Mesenchymal stem cell (in vitro differentiated cells and primary cell): ENCODE measurements around the gene PRMT1.

Source experiments
- DNase-seq: peaks from one replicate; pipeline ENCODE4 v3.0.0-alpha.2; 2013
- H2AFZ ChIP-seq: one replicate; pipeline ENCODE4 v1.6.1; 2013; ENCODE audit warnings: low read depth, mild to moderate bottlenecking, control low read depth, inconsistent platforms, low read length, moderate library complexity
- H2AK5ac ChIP-seq: 2 replicates; pipeline ENCODE4 v1.6.1; 2013; ENCODE audit warnings: low read length, moderate library complexity, mild to moderate bottlenecking, inconsistent platforms; ENCODE audit not compliant: severe bottlenecking
- H2BK120ac ChIP-seq: one replicate; pipeline ENCODE4 v1.6.1; 2013; ENCODE audit warnings: low read depth, mild to moderate bottlenecking, inconsistent platforms, low read length, moderate library complexity
- H2BK12ac ChIP-seq, 2 experiments: one replicate each; pipeline ENCODE4 v1.6.1; 2013; ENCODE audit warnings: inconsistent platforms in 2 of 2, low read length in 2 of 2, mild to moderate bottlenecking in 2 of 2, moderate library complexity in 2 of 2, control low read depth in 1 of 2
- H2BK15ac ChIP-seq: one replicate; pipeline ENCODE4 v1.6.1; 2013; ENCODE audit warnings: mild to moderate bottlenecking, low read depth, inconsistent platforms; ENCODE audit not compliant: poor library complexity, severe bottlenecking
- H2BK5ac ChIP-seq: 2 replicates; pipeline ENCODE4 v1.6.1; 2013; ENCODE audit warnings: low read depth, mild to moderate bottlenecking, low read length, control low read depth, inconsistent platforms; ENCODE audit not compliant: poor library complexity, severe bottlenecking
- H3K14ac ChIP-seq, 2 experiments: one replicate each; pipeline ENCODE4 v1.6.1; 2013; ENCODE audit warnings: inconsistent platforms in 2 of 2, low read length in 2 of 2, control low read depth in 1 of 2, mild to moderate bottlenecking in 1 of 2, moderate library complexity in 1 of 2
- H3K18ac ChIP-seq, 2 experiments: one replicate each; pipeline ENCODE4 v1.6.1; 2013; ENCODE audit warnings: inconsistent platforms in 2 of 2, low read length in 2 of 2, control low read depth in 1 of 2, low read depth in 1 of 2, mild to moderate bottlenecking in 1 of 2
- H3K23ac ChIP-seq, 2 experiments: one replicate each; pipeline ENCODE4 v1.6.1; 2013; ENCODE audit warnings: inconsistent platforms in 2 of 2, low read length in 2 of 2, mild to moderate bottlenecking in 2 of 2, moderate library complexity in 2 of 2, control low read depth in 1 of 2
- H3K27ac ChIP-seq: 2 replicates; pipeline ENCODE4 v1.5.1; 2013; ENCODE audit warnings: mild to moderate bottlenecking, moderate library complexity, low read length, control low read depth, inconsistent platforms; ENCODE audit not compliant: poor library complexity, severe bottlenecking
- H3K27me3 ChIP-seq, 2 experiments: 2 replicates each; pipeline versions ENCODE4 v1.6.1 to v1.7.0; 2013; ENCODE audit warnings: low read length in 2 of 2, mild to moderate bottlenecking in 2 of 2, moderate library complexity in 2 of 2, control low read depth in 1 of 2, inconsistent platforms in 1 of 2; ENCODE audit not compliant: control insufficient read depth in 1 of 2, insufficient read depth in 1 of 2
- H3K36me3 ChIP-seq, 2 experiments: 2 replicates each; pipeline versions ENCODE4 v1.6.1 to v1.7.0; 2013; ENCODE audit warnings: low read length in 2 of 2, control low read depth in 1 of 2, inconsistent platforms in 1 of 2, low read depth in 1 of 2, mild to moderate bottlenecking in 1 of 2; ENCODE audit not compliant: insufficient read depth in 2 of 2, control insufficient read depth in 1 of 2
- H3K4ac ChIP-seq, 2 experiments: one replicate each; pipeline ENCODE4 v1.6.1; 2013; ENCODE audit warnings: inconsistent platforms in 2 of 2, low read length in 2 of 2, mild to moderate bottlenecking in 2 of 2, moderate library complexity in 2 of 2, control low read depth in 1 of 2, low read depth in 1 of 2
- H3K4me1 ChIP-seq: 2 replicates; pipeline ENCODE4 v1.6.1; 2013; ENCODE audit warnings: low read depth, low read length, control low read depth; ENCODE audit not compliant: control insufficient read depth, insufficient read depth
- H3K4me2 ChIP-seq: 2 replicates; pipeline ENCODE4 v1.6.1; 2013; ENCODE audit warnings: low read length, mild to moderate bottlenecking, inconsistent platforms; ENCODE audit not compliant: poor library complexity, severe bottlenecking
- H3K4me3 ChIP-seq, 2 experiments: 2 replicates each; pipeline versions ENCODE4 v1.5.1 to v1.7.0; 2013; ENCODE audit warnings: low read length in 2 of 2, mild to moderate bottlenecking in 2 of 2, control low read depth in 1 of 2, low read depth in 1 of 2; ENCODE audit not compliant: insufficient read depth in 1 of 2
- H3K79me1 ChIP-seq: replicated peaks from 2 replicates; pipeline ENCODE4 v1.6.1; 2013; ENCODE audit warnings: mild to moderate bottlenecking, control low read depth, low read length, inconsistent platforms; ENCODE audit not compliant: poor library complexity, severe bottlenecking
- H3K9ac ChIP-seq: 2 replicates; pipeline ENCODE4 v1.7.0; 2013; ENCODE audit warnings: mild to moderate bottlenecking, low read length, moderate library complexity
- H3K9me3 ChIP-seq: 2 replicates; pipeline ENCODE4 v1.7.0; 2013; ENCODE audit warnings: mild to moderate bottlenecking, low read length; ENCODE audit not compliant: control insufficient read depth
- H4K8ac ChIP-seq: one replicate; pipeline ENCODE4 v1.6.1; 2013; ENCODE audit warnings: inconsistent platforms, mild to moderate bottlenecking, low read length, moderate library complexity
- H4K91ac ChIP-seq: one replicate; pipeline ENCODE4 v1.6.1; 2013; ENCODE audit warnings: mild to moderate bottlenecking, low read length, inconsistent platforms
- WGBS: methylation state at CpG from one replicate; pipeline ENCODE4 v1.1.7; 2013; ENCODE audit warnings: mixed read lengths; 5-methylcytosine and 5-hydroxymethylcytosine counted together

Gene PRMT1

DNA sequence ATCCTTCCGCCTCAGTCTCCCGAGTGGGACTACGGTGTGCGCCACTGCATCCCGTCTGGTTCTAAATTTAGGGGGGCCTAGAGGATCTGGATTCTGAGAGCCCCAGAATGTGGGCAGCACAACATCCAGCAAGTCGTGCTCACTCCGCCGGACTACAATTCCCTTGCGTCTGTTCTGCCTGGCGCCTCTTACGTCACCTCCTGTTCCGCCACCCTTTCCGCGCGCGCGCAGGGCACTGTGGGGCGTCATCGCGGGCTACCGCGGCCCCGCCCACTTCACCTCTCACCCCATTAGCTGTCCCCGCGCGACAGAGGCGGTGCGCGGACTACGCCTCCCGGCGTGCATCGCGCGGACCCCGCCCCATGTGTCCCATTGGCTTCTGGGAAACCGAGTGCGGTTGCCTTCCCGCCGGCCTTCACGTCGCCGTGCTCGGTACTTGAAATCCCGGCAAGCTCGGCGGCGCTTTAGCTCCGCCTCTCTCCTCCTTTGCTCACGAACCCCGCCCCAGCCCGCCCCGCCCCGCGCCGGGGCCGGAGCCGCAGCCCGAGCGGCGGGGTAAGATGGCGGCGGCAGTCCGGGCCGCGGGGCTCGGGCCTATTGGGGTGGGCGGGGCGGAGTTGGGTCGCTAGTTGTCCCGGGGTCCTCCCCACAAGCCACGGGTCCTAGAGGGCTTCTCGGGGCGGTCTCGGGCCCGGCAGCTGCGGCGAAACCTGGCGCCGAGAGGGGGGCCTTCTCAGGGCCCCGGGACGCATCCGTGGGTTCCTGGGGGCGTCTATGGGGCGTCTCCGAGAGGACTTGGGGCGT, 35.2 kb upstream of the PRMT1 start, which contains the start of gene SCAF1:
Gene SCAF1 (plus strand): TSS at position 522 of the 804 bp plus-strand sequence. CDS start 2,818 bp downstream, outside the sequence.
- Histone ChIP-seq H4K8ac (peak within 1 kb of the TSS; percentile 87), H3K36me3 (peaks cover 23 to 27% of the 10 kb centered on the region in 2 experiments), H4K91ac (peak within 1 kb of the TSS; percentile 97), H3K79me1 (peaks cover 5% of the 10 kb centered on the region), H3K18ac (peak within 1 kb of the TSS; percentile 97 to 98), H2BK12ac (peak within 1 kb of the TSS; percentile 75 to 79), H3K27me3 (no peaks in the 10 kb centered on the region), H3K27ac (peak within 1 kb of the TSS; percentile 100), H3K4me1 (peaks cover 33% of the 10 kb centered on the region), H3K14ac (peak within 1 kb of the TSS in 1 of 2 experiments; percentile 92), H3K9me3 (no peaks in the 10 kb centered on the region), H3K23ac (peak within 1 kb of the TSS in 1 of 2 experiments; percentile 95), H2AFZ (no peak within 1 kb of the TSS), H3K4me2 (peak within 1 kb of the TSS; percentile 89), H2BK5ac (peak within 1 kb of the TSS; percentile 100), H2BK15ac (peak within 1 kb of the TSS; percentile 80), H3K9ac (peak within 1 kb of the TSS; percentile 100), H3K4ac (peak within 1 kb of the TSS; percentile 88 to 100), H2AK5ac (peak within 1 kb of the TSS; percentile 100), H2BK120ac (peak within 1 kb of the TSS; percentile 97), H3K4me3 (peak within 1 kb of the TSS; percentile 82 to 100)
- under 1% methylated on average over 46 of the region's 87 CpGs for WGBS
- peak; percentile 99 for DNase-seq

DNA sequence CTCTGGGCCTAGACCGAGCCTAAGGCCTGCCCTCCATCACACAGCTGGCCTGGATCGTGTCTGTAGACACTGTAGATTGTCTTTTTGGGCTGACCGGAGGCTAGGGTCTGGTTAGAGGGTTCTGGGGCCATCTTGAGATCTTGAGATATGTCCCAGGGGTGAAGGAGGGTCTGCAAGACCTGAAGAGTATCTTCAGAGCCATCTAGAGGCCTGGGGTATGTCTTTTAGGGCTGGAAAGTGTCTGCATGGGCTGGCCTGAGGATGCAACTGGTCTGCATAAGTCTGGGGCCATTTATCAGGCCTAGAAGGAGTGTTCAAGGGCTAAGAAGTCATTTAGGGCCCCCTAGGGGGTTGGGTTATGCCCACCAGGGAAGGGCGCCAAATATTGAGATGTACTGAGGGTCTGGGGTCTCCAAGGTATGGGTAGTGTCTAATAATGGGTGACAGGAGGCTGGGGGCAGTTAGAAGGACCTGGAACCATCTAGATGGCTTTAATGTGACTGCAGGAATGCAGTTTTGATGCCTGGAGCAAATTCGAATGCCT, 34.5 kb upstream of the PRMT1 start:
- Histone ChIP-seq H2BK12ac (peak overlapping the region in 1 of 2 experiments; percentile 42), H3K27me3 (no peaks in the 10 kb centered on the region), H2BK120ac (peak overlapping the region; percentile 22), H3K4me3 (peak overlapping the region; percentile 82 to 100), H3K4ac (peak overlapping the region; percentile 88 to 100), H4K8ac (peak overlapping the region; percentile 86), H3K9ac (peak overlapping the region; percentile 100), H2AK5ac (peak overlapping the region; percentile 88), H4K91ac (peak overlapping the region; percentile 67), H3K9me3 (no peaks in the 10 kb centered on the region), H3K4me1 (peaks cover 32% of the 10 kb centered on the region), H2AFZ (no peak overlapping the region), H3K27ac (peak overlapping the region; percentile 79), H3K18ac (peak overlapping the region; percentile 85 to 98), H3K14ac (peak overlapping the region in 1 of 2 experiments; percentile 92), H3K23ac (peak overlapping the region in 1 of 2 experiments; percentile 95), H2BK15ac (no peak overlapping the region), H3K79me1 (peaks cover 9% of the 10 kb centered on the region), H3K4me2 (peak overlapping the region; percentile 55), H3K36me3 (peaks cover 30 to 33% of the 10 kb centered on the region in 2 experiments), H2BK5ac (peak overlapping the region; percentile 74)
- no peak for DNase-seq
- whole genome bisulfite sequencing = 4% methylated on average over 5 of the region's 5 CpGs

DNA sequence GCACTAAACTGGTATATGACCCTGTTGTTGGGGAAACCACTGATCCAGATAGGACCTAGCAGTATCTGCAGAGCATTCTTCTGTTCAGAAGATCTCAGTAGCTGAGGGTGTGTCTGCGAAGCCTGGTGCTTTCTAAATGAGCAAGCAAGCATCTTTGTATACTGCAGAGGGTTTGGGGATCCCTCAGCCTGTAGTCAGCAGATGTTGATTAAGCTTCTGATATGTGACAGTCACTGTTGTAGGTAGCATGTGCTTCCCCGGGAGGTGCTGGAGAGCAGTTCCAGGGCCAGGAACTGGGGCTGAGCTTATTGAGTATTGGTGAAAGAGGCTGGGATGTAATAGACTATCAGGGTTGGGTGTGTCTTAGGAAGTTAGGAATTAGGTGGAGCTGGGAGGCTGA, 33.6 kb upstream of the PRMT1 start:
- Histone ChIP-seq H3K79me1 (peaks cover 10% of the 10 kb centered on the region), H2BK5ac (no peak overlapping the region), H2BK15ac (no peak overlapping the region), H3K27ac (no peak overlapping the region), H3K23ac (no peak overlapping the region), H3K27me3 (no peaks in the 10 kb centered on the region), H3K9me3 (no peaks in the 10 kb centered on the region), H4K8ac (no peak overlapping the region), H4K91ac (no peak overlapping the region), H3K4me1 (peaks cover 25% of the 10 kb centered on the region), H3K4me2 (peak overlapping the region; percentile 58), H3K4ac (no peak overlapping the region), H3K4me3 (peak overlapping the region in 1 of 2 experiments; percentile 100), H2AFZ (no peak overlapping the region), H2BK12ac (peak overlapping the region in 1 of 2 experiments; percentile 19), H2AK5ac (no peak overlapping the region), H3K14ac (no peak overlapping the region), H2BK120ac (no peak overlapping the region), H3K36me3 (peaks cover 36% of the 10 kb centered on the region in 2 experiments), H3K9ac (peak overlapping the region; percentile 100), H3K18ac (no peak overlapping the region)
- no peak for DNase-seq
- 85% methylated on average over 2 of the region's 2 CpGs for WGBS

DNA sequence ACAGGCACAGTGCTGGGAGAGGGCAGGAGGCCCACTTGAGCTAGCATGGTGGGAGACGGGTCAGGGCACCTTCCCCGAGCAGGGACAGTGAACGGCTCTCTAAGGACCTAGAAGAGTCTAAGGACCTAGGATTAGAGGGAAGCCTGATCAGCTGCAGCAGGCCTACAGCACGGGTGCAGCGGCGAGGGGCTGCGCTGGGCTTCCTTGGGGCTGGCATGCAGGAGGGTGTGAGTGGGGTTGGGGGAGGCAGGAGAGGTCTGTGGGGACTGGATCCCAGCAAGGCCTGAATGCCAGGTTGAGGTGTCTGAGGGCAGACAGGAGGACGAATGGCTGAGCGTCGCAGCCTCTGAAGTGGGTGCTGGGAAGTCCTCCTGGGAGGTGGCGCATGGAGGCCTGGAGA, 31.5 kb upstream of the PRMT1 start:
- no peak overlapping the region for H3K18ac ChIP-seq
- peak overlapping the region; percentile 51 for H3K9ac ChIP-seq
- H3K4me2 ChIP-seq = no peak overlapping the region
- H3K9me3 ChIP-seq = no peaks in the 10 kb centered on the region
- no peak overlapping the region for H3K23ac ChIP-seq
- peak overlapping the region; percentile 19 for H4K8ac ChIP-seq
- H2BK120ac ChIP-seq = no peak overlapping the region
- peaks cover 18% of the 10 kb centered on the region for H3K4me1 ChIP-seq
- DNase-seq = no peak
- no peak overlapping the region for H2BK5ac ChIP-seq
- no peak overlapping the region for H2BK15ac ChIP-seq
- H4K91ac ChIP-seq = no peak overlapping the region
- H2AFZ ChIP-seq = no peak overlapping the region
- no peaks in the 10 kb centered on the region for H3K27me3 ChIP-seq
- peaks cover 12% of the 10 kb centered on the region for H3K79me1 ChIP-seq
- H3K4me3 ChIP-seq = no peak overlapping the region
- H2AK5ac ChIP-seq = no peak overlapping the region
- no peak overlapping the region for H3K4ac ChIP-seq
- no peak overlapping the region for H3K27ac ChIP-seq
- H2BK12ac ChIP-seq = no peak overlapping the region
- 97% methylated on average over 11 of the region's 11 CpGs for WGBS
- H3K14ac ChIP-seq = no peak overlapping the region
- H3K36me3 ChIP-seq = peaks cover 51 to 52% of the 10 kb centered on the region in 2 experiments
